Measurements from ENCODE around the gene LCN15. TPM values are rescaled to one million over a fixed set of nuclear protein-coding genes. Genes with fewer than 3 reads are reported as not detected.

Gene LCN15
- polyA plus RNA-seq, 1 donor from 2014 or later: not detected

GRCh38 chr9:136735812-136736480 lies 28.4 kb downstream of the LCN15 start:
- TF ChIP-seq POLR2AphosphoS5 (IDR thresholded peaks at IDR 0.05): no peak
- no peak for TF ChIP-seq EZH2 (IDR thresholded peaks at IDR 0.05; ENCODE audit: borderline replicate concordance, insufficient read depth, low read length, poor library complexity, severe bottlenecking)
- TF ChIP-seq EP300 (conservative IDR thresholded peaks at IDR 0.05; ENCODE audit: poor library complexity, severe bottlenecking): no peak
- no peak for TF ChIP-seq REST (IDR thresholded peaks at IDR 0.05; ENCODE audit: borderline replicate concordance)
- TF ChIP-seq RAD21 (conservative IDR thresholded peaks at IDR 0.05): no peak
- TF ChIP-seq TAF1 (IDR thresholded peaks at IDR 0.05; ENCODE audit: low read depth): no peak
- TF ChIP-seq SMC3 (conservative IDR thresholded peaks at IDR 0.05; ENCODE audit: poor library complexity): no peak
- no peak for TF ChIP-seq MXI1 (conservative IDR thresholded peaks at IDR 0.05; ENCODE audit: poor library complexity, severe bottlenecking)
- no peak for TF ChIP-seq CTCF (IDR thresholded peaks at IDR 0.05; ENCODE audit: poor library complexity, severe bottlenecking)
- no peaks in the 10 kb centered on the region for H4K20me1 ChIP-seq (ENCODE audit: insufficient read depth)
- H3K36me3 ChIP-seq (ENCODE audit: insufficient read depth, low read length): no peaks in the 10 kb centered on the region
- no peak overlapping the region for H3K27ac ChIP-seq (ENCODE audit: low read length)
- no peaks in the 10 kb centered on the region for H3K9me2 ChIP-seq (ENCODE audit: insufficient read depth, low read length)
- H3F3A ChIP-seq (ENCODE audit: insufficient read depth, low read length, poor library complexity, severe bottlenecking): no peaks in the 10 kb centered on the region
- H3K4me3 ChIP-seq (ENCODE audit: low read length): no peak overlapping the region
- H3K9ac ChIP-seq (ENCODE audit: low read length): no peak overlapping the region
- no peaks in the 10 kb centered on the region for H3K79me2 ChIP-seq (replicated peaks; ENCODE audit: insufficient read depth, low read length)
- no peak overlapping the region for H2AFZ ChIP-seq (ENCODE audit: low read depth, low read length)
- H3K27me3 ChIP-seq (ENCODE audit: insufficient read depth, low read depth, low read length): no peaks in the 10 kb centered on the region
- no peak overlapping the region for H3K4me2 ChIP-seq (ENCODE audit: low read length)
- no peaks in the 10 kb centered on the region for H3K9me3 ChIP-seq (ENCODE audit: low read length)

- Histone ChIP-seq H3K4me3 (ENCODE audit: low read length) (no peak overlapping the region), H3K27me3 (ENCODE audit: insufficient read depth, low read depth, low read length) (no peaks in the 10 kb centered on the region), H3K79me2 (replicated peaks; ENCODE audit: insufficient read depth, low read length) (no peaks in the 10 kb centered on the region), H4K20me1 (ENCODE audit: insufficient read depth) (no peaks in the 10 kb centered on the region), H3K4me2 (ENCODE audit: low read length) (no peak overlapping the region), H3F3A (ENCODE audit: insufficient read depth, low read length, poor library complexity, severe bottlenecking) (no peaks in the 10 kb centered on the region), H3K27ac (ENCODE audit: low read length) (no peak overlapping the region), H3K36me3 (ENCODE audit: insufficient read depth, low read length) (no peaks in the 10 kb centered on the region), H3K9me2 (ENCODE audit: insufficient read depth, low read length) (no peaks in the 10 kb centered on the region), H3K9me3 (ENCODE audit: low read length) (no peaks in the 10 kb centered on the region), H3K9ac (ENCODE audit: low read length) (no peak overlapping the region), H2AFZ (ENCODE audit: low read depth, low read length) (no peak overlapping the region)
- TF ChIP-seq TAF1 (IDR thresholded peaks at IDR 0.05; ENCODE audit: low read depth): no peak
- no peak for TF ChIP-seq EZH2 (IDR thresholded peaks at IDR 0.05; ENCODE audit: borderline replicate concordance, insufficient read depth, low read length, poor library complexity, severe bottlenecking)
- no peak for TF ChIP-seq RAD21 (conservative IDR thresholded peaks at IDR 0.05)
- no peak for TF ChIP-seq SMC3 (conservative IDR thresholded peaks at IDR 0.05; ENCODE audit: poor library complexity)
- no peak for TF ChIP-seq MXI1 (conservative IDR thresholded peaks at IDR 0.05; ENCODE audit: poor library complexity, severe bottlenecking)
- TF ChIP-seq REST (IDR thresholded peaks at IDR 0.05; ENCODE audit: borderline replicate concordance): no peak
- TF ChIP-seq POLR2AphosphoS5 (IDR thresholded peaks at IDR 0.05): no peak
- TF ChIP-seq CTCF (IDR thresholded peaks at IDR 0.05; ENCODE audit: poor library complexity, severe bottlenecking): no peak
- no peak for TF ChIP-seq EP300 (conservative IDR thresholded peaks at IDR 0.05; ENCODE audit: poor library complexity, severe bottlenecking)
Measured at GRCh38 chr9:136734837-136735496, 29.4 kb downstream of the LCN15 start.
